DMS 273 treated with DMSO at 0.1 percent for 48 hours (cell line): ENCODE measurements around the gene BRF1.
"Not testable (repeated sequence)": the region's sequence is repeated elsewhere in the genome, so short reads cannot be mapped to it uniquely, and the experiment has no call there.

Experiments used
- DNase-seq: peaks from one replicate; lab custom pipeline; 2025; lab: John Stamatoyannopoulos, UW

BRF1 gene

DNA sequence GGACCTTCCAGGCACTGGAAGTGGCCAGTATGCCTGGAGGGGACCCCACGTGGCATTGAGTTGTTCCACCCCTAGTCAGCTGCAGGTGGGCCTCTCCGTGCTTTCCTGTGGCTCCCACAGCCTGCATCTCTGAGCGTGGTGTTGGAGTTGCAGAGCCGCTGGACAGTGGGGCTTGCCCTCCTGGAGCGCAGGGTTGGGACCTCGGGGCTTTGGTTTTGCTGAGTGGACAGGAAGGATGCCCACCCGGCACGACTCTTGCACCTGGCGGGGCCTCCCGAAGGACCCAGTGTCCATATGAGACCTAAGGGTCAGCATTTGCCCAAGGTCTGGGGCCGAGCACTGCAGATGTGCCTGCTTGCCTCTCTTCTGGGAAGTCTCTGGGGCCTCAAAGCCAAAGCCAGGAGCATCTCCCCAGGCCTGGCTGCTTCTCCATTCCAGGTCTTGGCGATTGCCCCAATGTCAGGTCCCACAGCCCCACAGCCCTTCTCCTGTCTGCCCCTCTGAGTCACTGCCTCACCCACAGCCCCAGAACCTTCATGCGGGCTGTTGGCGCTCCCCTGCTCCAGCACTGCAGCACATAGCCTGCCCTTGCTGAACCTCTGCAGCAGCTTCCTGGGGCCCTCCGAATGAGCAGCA, 15.3 kb upstream of the BRF1 start:
- no peak for DNase-seq

GRCh38 chr14:105315211-105315721, 14.5 kb upstream of the BRF1 start:
- no peak for DNase-seq

DNA sequence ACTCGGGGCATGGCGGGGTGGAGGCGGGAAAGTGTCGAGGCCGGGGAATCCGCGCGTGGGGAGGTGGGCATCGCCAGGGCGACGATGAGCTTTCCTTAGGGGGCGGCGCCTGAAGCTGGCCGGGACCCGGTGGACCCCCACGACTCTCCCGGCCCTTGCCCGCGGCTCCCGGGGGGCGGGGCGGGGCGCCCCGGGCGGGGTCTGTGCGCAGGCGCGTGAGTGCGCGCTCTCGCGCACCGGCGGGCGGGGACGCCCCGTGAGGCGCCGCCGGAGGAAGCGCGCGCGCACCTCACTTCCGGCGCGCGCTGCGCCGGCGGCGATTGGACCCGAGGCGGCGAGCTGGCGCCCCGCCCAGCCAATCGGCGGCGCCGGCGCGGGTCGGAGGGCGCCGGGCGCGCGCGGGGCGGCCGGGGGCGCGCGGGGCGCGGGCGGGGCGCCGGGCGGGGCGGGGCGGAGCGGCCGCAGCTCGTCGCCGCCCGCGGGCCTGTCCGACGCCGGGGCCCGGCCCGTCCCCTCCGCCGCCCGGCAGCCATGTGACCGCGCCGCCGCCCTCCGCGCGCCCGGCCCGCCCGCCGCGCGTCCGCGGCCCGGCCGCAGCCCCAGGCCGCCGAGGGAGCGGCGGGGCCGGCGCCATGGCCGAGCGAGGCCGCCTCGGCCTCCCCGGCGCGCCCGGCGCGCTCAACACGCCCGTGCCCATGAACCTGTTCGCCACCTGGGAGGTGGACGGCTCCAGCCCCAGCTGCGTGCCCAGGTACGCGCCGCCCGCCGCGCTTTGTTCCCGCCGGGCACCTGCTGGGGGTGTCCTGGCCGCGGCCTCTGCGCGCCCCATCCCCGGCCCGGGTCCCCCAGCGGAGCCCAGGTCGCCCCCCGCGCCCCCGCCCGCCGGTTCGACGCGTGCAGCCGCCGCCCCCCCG, 13.7 kb upstream of the BRF1 start, which contains the start of gene PACS2:
Gene PACS2, plus strand, starts transcription at position 462 of the 914 bp plus-strand sequence. Its CDS starts 171 bp downstream, at position 633.
- peak; percentile 35 for DNase-seq

- peak; percentile 38 for DNase-seq
Measured at GRCh38 chr14:105313381-105314286, 12.8 kb upstream of the BRF1 start.

- no peak for DNase-seq
Measured at GRCh38 chr14:105312973-105313372, 12.2 kb upstream of the BRF1 start.

DNA sequence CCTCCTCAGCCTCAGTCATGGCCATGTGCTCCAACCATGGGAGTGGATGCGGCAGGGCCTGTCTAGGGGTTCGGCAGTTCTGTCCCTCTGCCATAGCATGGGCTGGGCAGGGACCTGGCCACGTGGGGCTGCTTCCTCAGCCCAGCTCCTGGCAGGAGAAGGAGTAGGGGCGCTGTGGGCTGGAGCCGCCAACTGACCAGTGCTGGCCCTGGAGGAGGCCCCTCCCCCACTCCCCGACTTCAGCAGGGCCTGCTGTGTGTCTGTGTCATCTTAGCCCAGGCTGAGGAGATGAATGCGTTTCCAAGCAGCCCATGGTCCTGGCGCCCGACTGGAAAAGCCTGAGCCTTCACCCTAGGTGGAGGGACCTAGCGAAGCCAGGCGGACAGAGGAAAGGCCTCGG, 11.0 kb upstream of the BRF1 start:
- DNase-seq: no peak

DNA sequence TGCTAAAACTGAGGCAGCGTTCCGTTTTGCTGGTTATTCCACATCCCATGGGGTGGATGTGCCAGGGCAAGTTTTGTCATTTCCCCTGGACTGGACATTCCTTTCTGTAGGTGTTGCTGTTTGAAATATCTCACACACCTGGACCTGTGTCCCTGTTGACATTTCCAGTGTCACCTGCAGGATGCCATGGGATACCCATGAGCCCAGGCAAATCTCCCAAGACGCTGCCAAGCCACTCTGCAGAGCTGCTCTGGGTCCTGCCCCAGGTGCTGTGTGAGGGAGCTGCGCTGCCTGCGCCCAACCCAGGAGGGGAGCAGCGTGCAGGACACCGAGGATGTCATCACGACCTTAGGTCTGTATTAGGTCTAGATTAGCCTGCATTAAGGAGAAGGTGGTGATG, 8.6 kb upstream of the BRF1 start:
- DNase-seq: no peak

- no peak for DNase-seq
Measured at GRCh38 chr14:105307052-105307727, 6.4 kb upstream of the BRF1 start.

- no peak for DNase-seq
Measured at GRCh38 chr14:105305791-105306190, 5.0 kb upstream of the BRF1 start.

GRCh38 chr14:105305345-105305744, 4.5 kb upstream of the BRF1 start:
- DNase-seq: no peak

DNA sequence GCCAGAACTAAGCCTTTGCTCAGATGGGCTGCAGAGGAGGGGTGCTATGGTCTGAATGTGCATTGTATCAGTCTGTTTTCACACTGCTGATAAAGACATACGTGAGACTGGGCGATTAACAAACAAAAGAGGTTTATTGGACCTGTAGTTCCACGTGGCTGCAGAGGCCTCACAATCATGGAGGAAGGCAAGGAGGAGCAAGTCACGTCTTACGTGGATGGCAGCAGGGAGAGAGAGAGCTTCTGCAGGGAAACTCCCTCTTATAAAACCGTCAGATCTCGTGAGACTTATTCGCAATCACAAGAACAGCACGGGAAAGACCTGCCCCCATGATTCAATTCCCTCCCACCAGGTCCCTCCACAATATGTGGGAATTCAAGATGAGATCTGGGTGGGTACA, 3.8 kb upstream of the BRF1 start:
- no peak for DNase-seq

DNA sequence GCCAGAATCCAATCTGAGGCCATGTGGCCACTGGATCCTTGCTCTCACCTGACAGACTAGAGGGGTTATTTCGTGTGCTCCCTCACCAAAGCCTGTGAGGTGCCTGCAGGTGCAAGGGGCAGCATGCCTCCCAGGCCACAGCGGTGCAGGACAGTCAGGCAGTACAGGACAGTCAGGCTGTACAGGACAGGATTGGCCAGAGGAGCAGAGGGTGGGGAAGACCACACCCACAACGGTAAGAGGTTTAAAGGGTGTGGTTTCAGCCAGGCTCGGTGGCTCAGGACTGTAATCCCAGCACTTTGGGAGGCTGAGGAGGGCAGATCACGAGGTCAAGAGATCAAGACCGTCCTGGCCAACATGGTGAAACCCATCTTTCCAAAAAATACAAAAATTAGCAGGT, 3.1 kb upstream of the BRF1 start:
- DNase-seq: no peak

GRCh38 chr14:105301915-105302249, 1.1 kb upstream of the BRF1 start:
- DNase-seq: not testable (repeated sequence)

GRCh38 chr14:105301103-105301914, 508 bp upstream of the BRF1 start:
- DNase-seq: peak; percentile 84

DNA sequence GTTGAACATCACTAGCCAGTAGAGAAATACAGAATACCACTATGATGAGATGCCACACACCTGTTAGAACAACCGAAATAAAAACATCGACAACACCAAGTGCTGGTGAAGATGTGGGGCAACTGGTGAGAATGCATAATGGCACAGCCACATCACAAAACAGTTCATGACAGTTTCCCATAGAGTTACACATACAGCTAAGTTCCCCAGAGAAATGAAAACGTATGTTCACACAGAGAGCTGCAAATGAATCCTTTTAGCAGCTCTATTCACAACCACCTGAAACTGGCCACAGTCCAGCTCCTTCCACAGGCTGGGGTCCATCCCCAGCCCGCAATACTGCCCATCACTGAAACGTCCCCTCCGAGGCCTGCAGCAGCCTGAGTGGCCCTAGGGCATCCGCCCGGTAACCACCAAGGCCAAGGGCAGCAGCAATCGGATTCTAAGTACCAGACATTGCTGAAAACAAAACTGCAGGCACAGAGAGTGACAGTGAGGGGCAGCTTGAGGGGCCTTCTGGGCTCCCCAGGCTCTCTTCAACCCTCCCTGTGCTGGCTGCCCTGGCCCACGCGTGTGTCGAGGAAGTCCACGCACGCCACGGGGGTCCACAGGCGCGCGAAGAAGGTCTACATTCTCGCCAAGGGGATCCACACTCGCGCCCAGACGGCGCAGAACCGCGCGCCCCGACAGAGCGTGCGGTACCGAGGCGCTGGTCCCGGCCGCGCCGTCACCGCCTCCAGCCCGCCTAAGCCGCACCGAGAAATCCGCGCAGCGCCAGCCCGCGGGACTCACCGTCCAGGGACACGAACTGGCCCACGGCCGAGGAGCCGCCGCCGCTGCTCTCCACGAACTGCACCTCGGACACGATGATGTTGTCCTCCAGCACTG, 903 bp downstream of the BRF1 start:
- no peak for DNase-seq

- DNase-seq: not testable (repeated sequence)
Measured at GRCh38 chr14:105297311-105297710, 3.5 kb downstream of the BRF1 start.

DNA sequence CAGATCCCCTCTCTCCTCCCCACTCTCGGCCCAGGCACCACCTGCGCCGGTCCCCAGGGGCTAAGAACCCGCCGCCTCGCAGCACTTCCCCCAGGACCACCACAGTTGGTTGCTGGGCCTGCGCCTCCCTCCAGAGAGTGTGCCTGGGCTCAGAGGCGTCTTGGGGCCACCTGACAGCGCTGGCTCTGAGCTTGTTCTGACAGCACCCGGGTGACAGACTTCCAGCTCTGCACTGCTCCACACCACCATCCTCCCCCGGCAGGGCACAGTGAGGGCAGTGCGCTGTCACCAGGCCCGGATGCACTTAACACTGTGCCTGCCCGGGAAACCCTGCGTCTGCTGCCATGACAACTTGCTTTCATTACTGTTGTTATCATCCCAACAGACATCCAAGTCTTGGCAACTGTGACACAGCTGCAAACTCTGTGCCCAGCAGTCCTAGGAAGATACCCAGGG, 6.6 kb downstream of the BRF1 start:
- no peak for DNase-seq

GRCh38 chr14:105292826-105293711, 7.7 kb downstream of the BRF1 start:
- DNase-seq: no peak
